Endothelial cell of coronary artery (primary cell): ENCODE data around the gene OR4D2. TPM values are rescaled to one million over a fixed set of nuclear protein-coding genes. Genes with fewer than 3 reads are reported as not detected.

ENCODE experiments used
- total RNA-seq: library from RNA; depleted of rRNA; stranded (reverse); fragments of >200 nt; gene quantifications from 2 replicates; pipeline ENCODE4 v1.2.3, GENCODE V29; 2014

Gene OR4D2
- total RNA-seq: not detected in 2 replicates

GRCh38 chr17:58166682-58167081 is at the start of gene OR4D2:
TSS of gene OR4D2 (plus strand) at chr17:58166982. CDS start at chr17:58169656, 2,674 bp downstream.

GRCh38 chr17:58147930-58148434 is 18.8 kb upstream of the OR4D2 start, which contains the start of gene OR4D1:
TSS of gene OR4D1 (plus strand) at chr17:58148384. CDS start at chr17:58155154, 6,770 bp downstream.

GRCh38 chr17:58192612-58193011 is 25.8 kb downstream of the OR4D2 start, which contains the start of gene EPX:
TSS of gene EPX (plus strand) at chr17:58192726. CDS start at chr17:58192847, 121 bp downstream.

GRCh38 chr17:58219007-58219788 is 52.4 kb downstream of the OR4D2 start, which contains the start of gene MKS1:
TSS of gene MKS1 (minus strand) at chr17:58219255. CDS start at chr17:58219230, 25 bp downstream.

Other genes starting within 250 kb of the OR4D2 start
- gene CUEDC1, start 211.6 kb upstream of the OR4D2 start, total RNA-seq: 5.5 and 7.1 TPM in 2 replicates
- gene VEZF1, start 178.7 kb upstream of the OR4D2 start, total RNA-seq: 28.8 and 32.7 TPM in 2 replicates
- gene SRSF1, start 159.7 kb upstream of the OR4D2 start, total RNA-seq: 458 and 607 TPM in 2 replicates
- gene DYNLL2, start 83.6 kb upstream of the OR4D2 start, total RNA-seq: 11.0 and 15.6 TPM in 2 replicates
- not detected in 2 replicates for gene OR4D1, start 18.6 kb upstream of the OR4D2 start, total RNA-seq
- not detected in 2 replicates for gene EPX, start 25.7 kb downstream of the OR4D2 start, total RNA-seq
- gene MKS1, start 52.3 kb downstream of the OR4D2 start, total RNA-seq: 11.2 and 13.0 TPM in 2 replicates
- not detected in 2 replicates for gene LPO, start 71.6 kb downstream of the OR4D2 start, total RNA-seq
- not detected in 2 replicates for gene MPO, start 114.0 kb downstream of the OR4D2 start, total RNA-seq
- gene TSPOAP1, start 161.8 kb downstream of the OR4D2 start, total RNA-seq: not detected in 2 replicates
- 38.3 and 49.4 TPM in 2 replicates for gene SUPT4H1, start 185.2 kb downstream of the OR4D2 start, total RNA-seq